Astrocyte of the spinal cord (primary cell): Measurements from ENCODE around the gene ATP6V0A4.

Experiments
- DNase-seq: peaks from one replicate; pipeline ENCODE4 v3.0.0; 2011; ENCODE audit warnings: low read depth, low spot score
- H3K4me3 ChIP-seq: 2 replicates; pipeline ENCODE4 v1.5.1; 2011; ENCODE audit warnings: low read depth, mild to moderate bottlenecking, low read length, moderate library complexity
- CTCF ChIP-seq: IDR thresholded peaks from 2 replicates; pipeline ENCODE4 v1.5.1; 2012; ENCODE audit warnings: low read depth, mild to moderate bottlenecking, low read length, inconsistent platforms
- in situ Hi-C: cut with HindIII; loops from 2 replicates; pipeline ENCODE4 v1.10.0; 2017; ENCODE audit warnings: low sequenced_read_pairs

ATP6V0A4 gene

GRCh38 chr7:138749960-138750359 is 48.0 kb downstream of the ATP6V0A4 start:
- in situ Hi-C loops, result no loop called here
- no peak overlapping the region for H3K4me3 ChIP-seq
- TF ChIP-seq CTCF, result no peak
- no peak for DNase-seq

GRCh38 chr7:138748666-138749065 is 49.3 kb downstream of the ATP6V0A4 start:
- no peak overlapping the region for H3K4me3 ChIP-seq
- no peak for TF ChIP-seq CTCF
- in situ Hi-C loops, result no loop called here
- no peak for DNase-seq

GRCh38 chr7:138746073-138746472 is 51.9 kb downstream of the ATP6V0A4 start:
- no peak overlapping the region for H3K4me3 ChIP-seq
- in situ Hi-C loops, result no loop called here
- no peak for TF ChIP-seq CTCF
- DNase-seq, result no peak

DNA sequence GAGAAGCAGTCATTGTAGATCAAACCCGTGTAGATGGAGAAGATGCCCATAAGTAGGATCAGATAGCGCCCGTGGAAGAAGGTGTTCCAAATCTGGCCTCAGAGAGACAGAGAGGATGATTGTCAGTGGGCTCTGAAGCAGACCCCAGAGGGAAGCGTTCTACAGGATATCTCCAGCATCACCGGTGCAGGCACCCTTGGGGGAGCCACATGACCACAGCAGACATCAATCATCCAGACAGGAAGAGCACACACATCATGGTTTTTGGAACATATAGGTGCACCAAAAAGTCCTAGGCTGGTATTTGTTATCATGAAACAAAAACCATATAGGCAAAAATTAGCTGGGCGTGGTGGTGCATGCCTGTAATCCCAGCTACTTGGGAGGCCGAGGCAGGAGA is 52.8 kb downstream of the ATP6V0A4 start:
- DNase-seq, result no peak
- TF ChIP-seq CTCF, result no peak
- no peak overlapping the region for H3K4me3 ChIP-seq
- in situ Hi-C loops, result no loop called here

DNA sequence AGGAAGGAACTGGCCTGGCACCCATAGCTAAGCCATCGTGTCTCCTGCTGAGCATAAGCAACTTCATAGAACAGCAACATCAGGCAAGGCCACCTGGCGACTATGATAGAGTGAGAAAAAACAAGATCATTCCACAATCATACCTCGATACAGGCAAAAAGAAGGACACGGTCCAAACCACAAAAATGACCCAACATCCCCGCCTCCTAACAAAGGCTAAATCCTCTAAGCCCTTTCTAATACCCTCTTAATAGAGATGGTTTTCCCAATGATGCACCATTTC is 56.6 kb downstream of the ATP6V0A4 start:
- DNase-seq, result no peak
- in situ Hi-C loops, result no loop called here
- TF ChIP-seq CTCF, result no peak
- no peak overlapping the region for H3K4me3 ChIP-seq

DNA sequence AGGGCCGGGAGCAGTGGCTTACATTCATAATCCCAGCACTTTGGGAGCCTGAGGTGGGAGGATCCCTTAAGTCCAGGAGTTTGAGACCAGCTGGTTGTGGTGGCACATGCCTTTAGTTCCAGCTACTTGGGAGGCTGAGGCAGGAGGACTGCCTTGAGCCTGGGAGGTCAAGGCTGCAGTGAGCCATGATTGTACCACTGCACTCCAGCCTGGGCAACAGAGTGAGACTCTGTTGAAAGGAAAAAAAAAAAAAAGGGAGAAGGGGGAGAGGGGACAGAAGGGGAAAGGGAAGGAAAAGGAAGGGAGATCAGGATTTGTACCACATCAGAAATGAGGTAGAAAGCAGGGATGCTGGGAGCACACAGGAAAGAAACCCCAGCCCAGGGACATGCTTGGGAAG is 58.1 kb downstream of the ATP6V0A4 start:
- TF ChIP-seq CTCF, result no peak
- no peak overlapping the region for H3K4me3 ChIP-seq
- in situ Hi-C loops, result no loop called here
- no peak for DNase-seq
